Esophagus muscularis mucosa (tissue), 4 donors: ENCODE measurements around the gene MAL. TPM values are rescaled to one million over a fixed set of nuclear protein-coding genes. Genes with fewer than 3 reads are reported as not detected.
A peak's percentile ranks its signal among the peaks of the same experiment; 100 is the strongest.

Experiments
- DNase-seq: peaks from one replicate; pipeline ENCODE4 v3.0.0-alpha.2; 2017; ENCODE audit errors: extremely low spot score
- H3K27ac ChIP-seq, 4 donors: fragments of 200-600 bp; sonication (generic); replicated peaks in 1 of 4; 1 replicate in 3 of 4; 2 replicates in 1 of 4; pipeline ENCODE4 v1.5.1; 2016 to 2019; ENCODE audit warnings: mild to moderate bottlenecking in 1 of 4
- H3K27me3 ChIP-seq, 4 donors: fragments of 200-600 bp; sonication (generic); one replicate each; pipeline versions ENCODE4 v1.5.1 to v1.6.0; 2016 to 2019
- H3K36me3 ChIP-seq, 4 donors: fragments of 200-600 bp; sonication (generic); one replicate each; pipeline ENCODE4 v1.5.1; 2016 to 2019
- H3K4me1 ChIP-seq, 4 donors: fragments of 200-600 bp; sonication (generic); one replicate each; pipeline ENCODE4 v1.5.1; 2016 to 2019
- H3K4me3 ChIP-seq, 4 donors: fragments of 200-600 bp; sonication (generic); 1 replicate in 2 of 4; 2 replicates in 2 of 4; pipeline ENCODE4 v1.5.1; 2016 to 2019; ENCODE audit warnings: mild to moderate bottlenecking in 4 of 4, moderate library complexity in 1 of 4
- H3K9me3 ChIP-seq, 4 donors: fragments of 200-600 bp; sonication (generic); 1 replicate in 3 of 4; 2 replicates in 1 of 4; pipeline ENCODE4 v1.5.1; 2016 to 2019
- EP300 ChIP-seq: sonication (generic); formaldehyde crosslinking; IDR thresholded peaks from one replicate; pipeline ENCODE4 v1.6.1; 2017; ENCODE audit warnings: antibody characterized with exemption
- POLR2A ChIP-seq: fragments of 450-650 bp; IDR thresholded peaks from one replicate; pipeline ENCODE4 v1.6.1; 2017; ENCODE audit warnings: antibody characterized with exemption, moderate library complexity, mild to moderate bottlenecking, low read depth
- POLR2AphosphoS5 ChIP-seq, 2 donors: sonication (generic); formaldehyde crosslinking; IDR thresholded peaks; one replicate each; pipeline ENCODE4 v1.6.1; 2017; ENCODE audit warnings: antibody characterized with exemption in 2 of 2
- WGBS: methylation state at CpG from one replicate; pipeline ENCODE4 v1.1.5; 2018; 5-methylcytosine and 5-hydroxymethylcytosine counted together
- intact Hi-C: fragments of 100-400 bp; cut with DNase I; formaldehyde crosslinking; loops from one replicate; pipeline ENCODE4 v1.15.1; 2023
- total RNA-seq, 4 donors: library from RNA; depleted of rRNA; stranded (reverse); fragments of >200 nt; gene quantifications; one replicate each; pipeline versions ENCODE4 v1.1.0 to v1.2.1, GENCODE V29; 2016
- TF ChIP-seq, protein P1 (sequence below), 3 experiments: fragments of 200-600 bp in 2 of 3; fragments of 450-650 bp in 1 of 3; sonication (generic) in 2 of 3; IDR thresholded peaks; one replicate each; pipeline ENCODE4 v1.5.1; 2017 to 2019; ENCODE audit warnings: antibody characterized with exemption in 3 of 3, mild to moderate bottlenecking in 2 of 3, moderate library complexity in 1 of 3

Gene MAL
- total RNA-seq, 4 donors from 2014 or later = 23.3 to 46.2 (median 36.6) TPM

DNA sequence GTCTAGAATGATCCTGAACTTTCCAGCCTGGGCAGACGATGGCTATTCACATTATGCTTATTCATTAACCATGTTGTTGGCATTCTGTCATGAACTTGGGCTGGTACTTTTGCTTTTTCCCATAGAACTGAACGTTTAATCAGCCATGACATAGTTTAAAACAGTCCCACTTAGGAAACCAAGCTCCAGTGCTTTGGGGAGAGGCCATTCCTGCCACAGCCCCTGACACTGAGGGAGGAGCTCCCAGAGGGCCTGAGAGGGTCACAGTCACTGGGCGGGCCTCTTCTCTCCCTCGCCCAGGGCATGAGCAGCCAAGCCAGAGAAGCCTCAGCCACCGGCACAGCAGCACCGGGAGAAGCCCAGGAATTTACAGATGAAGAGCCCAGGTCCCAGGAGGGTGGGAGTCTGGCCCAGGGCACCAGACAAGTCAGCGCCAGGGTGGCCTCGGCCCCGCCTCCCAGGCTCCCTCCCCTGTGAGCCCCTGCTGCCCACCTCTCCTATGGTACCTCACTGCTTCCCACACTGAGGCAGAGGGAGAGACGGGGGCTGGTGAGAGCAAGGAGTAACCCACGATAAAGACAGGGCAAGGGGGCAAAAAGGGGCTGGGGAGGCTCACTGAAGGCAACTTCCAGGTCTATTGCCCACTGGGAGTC lies 33.6 kb downstream of the MAL start:
- intact Hi-C loops = no loop called here
- Histone ChIP-seq H3K4me1 (no peaks in the 10 kb centered on the region), H3K27ac (peak overlapping the region in 2 of 4 donors; percentile 3 to 10), H3K27me3 (peaks cover 0 to 50% (median 0%) of the 10 kb centered on the region in 4 donors), H3K9me3 (no peaks in the 10 kb centered on the region), H3K36me3 (no peaks in the 10 kb centered on the region), H3K4me3 (no peak overlapping the region)
- no peak for TF ChIP-seq EP300
- TF ChIP-seq POLR2AphosphoS5 (IDR thresholded peaks at IDR 0.05) = no peak
- no peak for TF ChIP-seq POLR2A
- TF ChIP-seq, protein P1, sequence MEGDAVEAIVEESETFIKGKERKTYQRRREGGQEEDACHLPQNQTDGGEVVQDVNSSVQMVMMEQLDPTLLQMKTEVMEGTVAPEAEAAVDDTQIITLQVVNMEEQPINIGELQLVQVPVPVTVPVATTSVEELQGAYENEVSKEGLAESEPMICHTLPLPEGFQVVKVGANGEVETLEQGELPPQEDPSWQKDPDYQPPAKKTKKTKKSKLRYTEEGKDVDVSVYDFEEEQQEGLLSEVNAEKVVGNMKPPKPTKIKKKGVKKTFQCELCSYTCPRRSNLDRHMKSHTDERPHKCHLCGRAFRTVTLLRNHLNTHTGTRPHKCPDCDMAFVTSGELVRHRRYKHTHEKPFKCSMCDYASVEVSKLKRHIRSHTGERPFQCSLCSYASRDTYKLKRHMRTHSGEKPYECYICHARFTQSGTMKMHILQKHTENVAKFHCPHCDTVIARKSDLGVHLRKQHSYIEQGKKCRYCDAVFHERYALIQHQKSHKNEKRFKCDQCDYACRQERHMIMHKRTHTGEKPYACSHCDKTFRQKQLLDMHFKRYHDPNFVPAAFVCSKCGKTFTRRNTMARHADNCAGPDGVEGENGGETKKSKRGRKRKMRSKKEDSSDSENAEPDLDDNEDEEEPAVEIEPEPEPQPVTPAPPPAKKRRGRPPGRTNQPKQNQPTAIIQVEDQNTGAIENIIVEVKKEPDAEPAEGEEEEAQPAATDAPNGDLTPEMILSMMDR (IDR thresholded peaks at IDR 0.05) = no peak
- DNase-seq = no peak
- WGBS = 68% methylated on average over 8 of the region's 11 CpGs

DNA sequence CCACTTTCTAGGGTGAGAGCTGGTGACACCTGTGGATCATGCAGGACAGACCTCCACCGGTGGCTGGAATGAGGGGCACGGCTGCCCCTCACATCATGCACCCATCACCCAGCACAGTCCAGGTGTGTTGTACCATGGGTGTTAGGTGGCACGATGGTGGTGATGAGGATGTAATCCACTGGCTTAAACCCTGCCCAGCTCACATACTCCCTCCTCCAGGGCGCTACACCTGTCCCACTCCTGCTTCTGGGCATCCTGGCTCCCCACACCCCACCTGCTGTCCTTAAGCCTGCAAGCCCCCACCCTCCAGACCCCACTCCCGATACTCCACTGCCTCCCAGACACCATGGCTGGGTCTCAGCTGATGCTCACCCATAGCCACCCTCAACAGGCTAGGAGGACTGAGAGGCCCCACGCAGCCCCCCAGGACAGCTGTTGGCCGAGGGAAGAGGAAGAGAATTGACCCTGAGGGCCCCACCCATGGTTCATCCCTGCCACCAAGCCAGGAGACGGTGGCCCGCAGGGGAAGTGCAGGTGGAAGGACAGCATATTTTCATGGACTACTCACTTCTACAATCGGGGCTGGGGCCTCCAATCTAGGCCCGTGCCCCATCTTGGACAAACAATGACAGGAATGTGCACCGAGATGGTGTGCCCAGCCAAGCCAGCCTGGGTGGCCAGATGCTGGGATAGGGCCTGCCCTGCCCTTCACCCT lies 34.3 kb downstream of the MAL start:
- no peaks in the 10 kb centered on the region for H3K4me1 ChIP-seq

DNA sequence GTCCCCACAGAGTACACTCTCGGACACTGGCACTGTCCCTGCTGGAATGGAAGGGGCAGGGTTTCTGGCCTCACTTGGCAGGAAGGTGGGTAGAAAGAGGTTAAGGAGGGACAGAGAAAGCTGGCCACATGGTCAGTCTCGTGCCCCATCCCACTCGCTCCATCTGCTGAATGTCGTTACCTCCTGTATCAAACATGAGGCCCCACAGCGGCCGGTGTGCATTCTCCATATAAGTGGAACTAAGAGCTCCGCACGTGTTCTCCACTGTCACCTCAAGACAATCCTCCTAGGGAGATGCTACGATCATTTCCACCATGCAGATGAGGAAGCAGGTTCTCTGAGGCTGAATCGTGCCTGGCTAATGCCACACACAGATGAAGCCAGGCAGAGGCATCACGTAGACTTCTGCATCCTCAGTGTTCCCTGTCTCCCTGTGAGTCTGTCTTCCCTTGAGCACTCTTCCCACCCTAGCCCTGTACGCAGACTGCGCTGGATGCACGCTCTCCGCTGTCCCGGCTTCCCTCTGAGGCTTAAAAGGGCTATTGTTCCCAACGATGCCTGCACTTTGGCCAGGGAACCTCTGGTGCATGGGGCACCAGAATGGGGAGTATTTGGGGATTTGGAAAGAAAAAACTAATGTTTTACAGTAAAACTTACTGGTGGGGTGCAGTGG lies 35.1 kb downstream of the MAL start:
- Histone ChIP-seq H3K4me3 (no peak overlapping the region), H3K27me3 (peaks cover 0 to 44% (median 0%) of the 10 kb centered on the region in 4 donors), H3K4me1 (no peaks in the 10 kb centered on the region), H3K36me3 (no peaks in the 10 kb centered on the region), H3K9me3 (no peaks in the 10 kb centered on the region), H3K27ac (no peak overlapping the region)
- no peak for DNase-seq
- TF ChIP-seq POLR2A (no peak), POLR2AphosphoS5 (IDR thresholded peaks at IDR 0.05) (no peak), EP300 (no peak)
- TF ChIP-seq, protein P1 (IDR thresholded peaks at IDR 0.05) = no peak
- intact Hi-C loops = no loop called here
- 87% methylated on average over 16 of the region's 17 CpGs for WGBS

More for the DNA sequence above, 34.3 kb downstream of the MAL start:
- H3K27ac ChIP-seq = no peak overlapping the region
- WGBS = 83% methylated on average over 5 of the region's 12 CpGs
- H3K9me3 ChIP-seq = no peaks in the 10 kb centered on the region
- TF ChIP-seq, protein P1 (IDR thresholded peaks at IDR 0.05) = no peak
- no peak for TF ChIP-seq POLR2A
- no peak for TF ChIP-seq POLR2AphosphoS5 (IDR thresholded peaks at IDR 0.05)
- no peak for TF ChIP-seq EP300
- H3K36me3 ChIP-seq = no peaks in the 10 kb centered on the region
- DNase-seq = no peak
- H3K4me3 ChIP-seq = no peak overlapping the region
- intact Hi-C loops = no loop called here
- H3K27me3 ChIP-seq = peaks cover 0 to 47% (median 0%) of the 10 kb centered on the region in 4 donors

DNA sequence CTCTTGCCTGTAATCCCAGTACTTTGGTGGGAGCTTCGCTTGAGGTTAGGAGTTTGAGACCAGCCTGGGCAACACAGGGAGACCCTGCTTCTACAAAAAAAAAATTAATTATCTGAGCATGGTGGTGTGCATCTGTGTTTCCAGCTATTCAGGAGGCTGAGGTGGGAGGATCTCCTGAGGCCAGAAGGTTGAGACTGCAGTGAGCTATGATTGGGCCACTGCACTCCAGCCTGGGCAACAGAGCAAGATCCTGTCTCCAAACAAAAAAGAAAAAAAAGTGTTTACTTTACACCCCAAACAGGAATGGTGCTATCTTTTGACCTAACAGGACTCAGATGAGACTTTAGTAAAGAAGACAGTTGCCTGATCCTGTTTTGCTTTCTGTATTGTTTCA lies 35.6 kb downstream of the MAL start:
- Histone ChIP-seq H3K4me1 (no peaks in the 10 kb centered on the region), H3K4me3 (no peak overlapping the region), H3K27me3 (peaks cover 0 to 39% (median 0%) of the 10 kb centered on the region in 4 donors), H3K36me3 (no peaks in the 10 kb centered on the region), H3K27ac (no peak overlapping the region), H3K9me3 (no peaks in the 10 kb centered on the region)
- intact Hi-C loops = no loop called here
- 100% methylated on average over 1 of the region's 1 CpG for WGBS
- TF ChIP-seq POLR2A (no peak), POLR2AphosphoS5 (IDR thresholded peaks at IDR 0.05) (no peak), EP300 (no peak)
- TF ChIP-seq, protein P1 (IDR thresholded peaks at IDR 0.05) = no peak
- DNase-seq = no peak
